Measurements from ENCODE around the gene B3GNT7.

- TF ChIP-seq CTCF (IDR thresholded peaks at IDR 0.05; ENCODE audit: low read length), result no peak
- TF ChIP-seq EZH2 (IDR thresholded peaks at IDR 0.05; ENCODE audit: borderline replicate concordance, low read length), result no peak
These were observed 36.1 kb upstream of the B3GNT7 start for GRCh38 chr2:231359441-231359840.
